Measurements from ENCODE around the gene LIN7B. TPM values are rescaled to one million over a fixed set of nuclear protein-coding genes. Genes with fewer than 3 reads are reported as not detected.

The LIN7B gene
- total and polyA plus RNA-seq, 9 of the 15 experiments (the other 6 are each of a cell fraction or from before 2014, with no cell fraction given) = 0.89 to 15.7 (median 4.0) TPM

- no peak for TF ChIP-seq THRA (IDR thresholded peaks at IDR 0.05)
- no peak for TF ChIP-seq ZBTB49 (CRISPR knock-in tag; IDR thresholded peaks at IDR 0.05; ENCODE audit: borderline replicate concordance)
- no peak for TF ChIP-seq E2F8 (IDR thresholded peaks at IDR 0.05; ENCODE audit: low read depth, partially characterized antibody)
- peak; percentile 61 for TF ChIP-seq JUND (IDR thresholded peaks at IDR 0.05; ENCODE audit: borderline replicate concordance, low read depth, low read length)
- TF ChIP-seq JUND (tag; IDR thresholded peaks at IDR 0.05; ENCODE audit: borderline replicate concordance, low read depth, low read length) = no peak; the same call in 2 of the 3 replicates
- 0 out of 2 replicates have a peak, but pooled peaks have one; percentile 25 for TF ChIP-seq TARDBP (IDR thresholded peaks at IDR 0.05)
- TF ChIP-seq NR3C1 (CRISPR knock-in tag; IDR thresholded peaks at IDR 0.05) = no peak
- TF ChIP-seq ZNF561 (CRISPR knock-in tag; conservative IDR thresholded peaks at IDR 0.05) = no peak
- TF ChIP-seq KLF10 (CRISPR knock-in tag; IDR thresholded peaks at IDR 0.05) = no peak
- TF ChIP-seq NR2C1 (IDR thresholded peaks at IDR 0.05) = peak; percentile 22; the same call in 1 of the 2 replicates
- peak; percentile 63 for TF ChIP-seq NR2C1 (tag; IDR thresholded peaks at IDR 0.05)
- TF ChIP-seq ZNF175 (CRISPR knock-in tag; IDR thresholded peaks at IDR 0.05; ENCODE audit: low read depth) = 0 out of 2 replicates have a peak, but pooled peaks have one; percentile 54
- no peak for TF ChIP-seq ZNF134 (CRISPR knock-in tag; conservative IDR thresholded peaks at IDR 0.05)
- no peak for TF ChIP-seq DEAF1 (CRISPR knock-in tag; IDR thresholded peaks at IDR 0.05)
- no peak for TF ChIP-seq HDAC6 (IDR thresholded peaks at IDR 0.05; ENCODE audit: low read depth, low read length)
- TF ChIP-seq ZBTB43 (CRISPR knock-in tag; IDR thresholded peaks at IDR 0.05) = no peak
Observed at GRCh38 chr19:49155005-49155819, 41.0 kb downstream of the LIN7B start, which contains the start of gene HRC (continued).
